ENCODE results near the gene MAP3K3. TPM values are rescaled to one million over a fixed set of nuclear protein-coding genes. Genes with fewer than 3 reads are reported as not detected.
"Not testable (repeated sequence)": the region's sequence is repeated elsewhere in the genome, so short reads cannot be mapped to it uniquely, and the experiment has no call there.

The MAP3K3 gene
- total RNA-seq, 2 donors from 2014 or later, result 38.2 to 94.7 TPM

GRCh38 chr17:63718988-63719387 is 96.8 kb downstream of the MAP3K3 start:
- TF ChIP-seq, protein P1, sequence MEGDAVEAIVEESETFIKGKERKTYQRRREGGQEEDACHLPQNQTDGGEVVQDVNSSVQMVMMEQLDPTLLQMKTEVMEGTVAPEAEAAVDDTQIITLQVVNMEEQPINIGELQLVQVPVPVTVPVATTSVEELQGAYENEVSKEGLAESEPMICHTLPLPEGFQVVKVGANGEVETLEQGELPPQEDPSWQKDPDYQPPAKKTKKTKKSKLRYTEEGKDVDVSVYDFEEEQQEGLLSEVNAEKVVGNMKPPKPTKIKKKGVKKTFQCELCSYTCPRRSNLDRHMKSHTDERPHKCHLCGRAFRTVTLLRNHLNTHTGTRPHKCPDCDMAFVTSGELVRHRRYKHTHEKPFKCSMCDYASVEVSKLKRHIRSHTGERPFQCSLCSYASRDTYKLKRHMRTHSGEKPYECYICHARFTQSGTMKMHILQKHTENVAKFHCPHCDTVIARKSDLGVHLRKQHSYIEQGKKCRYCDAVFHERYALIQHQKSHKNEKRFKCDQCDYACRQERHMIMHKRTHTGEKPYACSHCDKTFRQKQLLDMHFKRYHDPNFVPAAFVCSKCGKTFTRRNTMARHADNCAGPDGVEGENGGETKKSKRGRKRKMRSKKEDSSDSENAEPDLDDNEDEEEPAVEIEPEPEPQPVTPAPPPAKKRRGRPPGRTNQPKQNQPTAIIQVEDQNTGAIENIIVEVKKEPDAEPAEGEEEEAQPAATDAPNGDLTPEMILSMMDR (IDR thresholded peaks at IDR 0.05), result no peak

GRCh38 chr17:63720194-63720593 is 98.0 kb downstream of the MAP3K3 start:
- DNase-seq (ENCODE audit: low spot score); H3K36me3 ChIP-seq; H3K4me1 ChIP-seq; H3K27me3 ChIP-seq; H3K9me3 ChIP-seq; H3K4me3 ChIP-seq; H3K27ac ChIP-seq: not testable (repeated sequence)

More at GRCh38 chr17:63718988-63719387, 96.8 kb downstream of the MAP3K3 start:
- Histone ChIP-seq H3K27me3 (no peaks in the 10 kb centered on the region), H3K36me3 (no peaks in the 10 kb centered on the region), H3K4me1 (peaks cover 0 to 3% of the 10 kb centered on the region in 2 donors), H3K4me3 (no peak overlapping the region), H3K9me3 (no peaks in the 10 kb centered on the region), H3K27ac (no peak overlapping the region)
- DNase-seq (ENCODE audit: low spot score), result no peak

GRCh38 chr17:63722403-63722802 is 100.2 kb downstream of the MAP3K3 start:
- Histone ChIP-seq H3K9me3 (no peaks in the 10 kb centered on the region), H3K4me1 (peaks cover 0 to 3% of the 10 kb centered on the region in 2 donors), H3K4me3 (no peak overlapping the region), H3K36me3 (peaks cover 15% of the 10 kb centered on the region), H3K27ac (peak overlapping the region in 1 of 2 donors; percentile 42), H3K27me3 (no peaks in the 10 kb centered on the region)
- no peak for DNase-seq (ENCODE audit: low spot score)
- TF ChIP-seq, protein P1 (IDR thresholded peaks at IDR 0.05), result no peak

DNA sequence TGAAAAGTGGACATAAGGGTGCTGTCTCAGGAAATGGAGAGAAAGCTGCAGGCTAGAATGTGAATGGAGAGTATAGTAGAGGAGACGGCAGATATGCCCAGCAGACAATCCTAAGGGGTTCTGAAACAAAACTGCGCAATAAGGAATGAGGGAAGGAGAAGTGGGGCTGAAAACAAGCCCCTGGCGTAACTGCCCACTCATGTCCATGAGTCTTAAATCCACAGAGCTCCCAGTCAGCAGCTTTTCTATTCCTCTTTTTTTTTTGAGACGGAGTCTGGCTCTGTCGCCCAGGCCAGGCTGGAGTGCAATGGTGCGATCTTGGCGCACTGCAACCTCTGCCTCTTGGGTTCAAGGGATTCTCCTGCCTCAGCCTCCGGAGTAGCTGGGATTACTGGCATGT is 113.5 kb downstream of the MAP3K3 start:
- H3K4me3 ChIP-seq, result no peak overlapping the region
- H3K36me3 ChIP-seq, result no peaks in the 10 kb centered on the region
- no peaks in the 10 kb centered on the region for H3K9me3 ChIP-seq

DNA sequence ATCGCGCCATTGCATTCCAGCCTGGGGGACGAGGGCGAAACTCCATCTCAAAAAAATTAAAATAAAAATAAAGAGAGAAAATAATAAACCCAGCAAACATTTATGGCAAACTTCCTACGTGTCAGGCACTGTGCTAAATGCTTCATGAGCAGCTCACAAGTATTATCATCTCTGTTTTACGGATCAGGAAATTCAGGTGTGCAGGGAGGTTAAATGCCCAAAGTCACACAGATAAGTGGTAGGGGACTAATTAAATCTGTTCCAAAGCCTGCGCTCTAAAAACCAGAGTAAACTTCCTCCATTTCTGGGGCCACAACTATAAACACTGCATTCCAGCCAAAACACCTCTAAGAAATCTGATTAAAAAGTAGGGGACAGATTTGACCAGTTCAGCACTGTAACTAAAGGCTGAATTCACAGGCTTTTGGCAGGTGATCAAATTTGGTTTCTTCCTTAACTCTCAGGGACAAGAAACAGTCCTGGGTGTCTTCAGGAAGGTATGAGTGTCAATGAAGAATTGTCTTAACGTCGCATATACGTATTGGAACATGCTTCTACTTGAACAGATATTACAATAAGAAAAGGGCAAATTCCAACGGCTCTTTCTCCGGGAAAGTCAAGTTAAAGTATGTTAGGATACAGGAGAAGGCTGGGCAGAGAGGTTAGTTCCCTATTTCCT is 118.4 kb downstream of the MAP3K3 start:
- Histone ChIP-seq H3K4me1 (peaks cover 0 to 15% of the 10 kb centered on the region in 2 donors), H3K36me3 (peaks cover 4% of the 10 kb centered on the region), H3K27me3 (no peaks in the 10 kb centered on the region), H3K27ac (peak overlapping the region; percentile 90 to 94), H3K9me3 (no peaks in the 10 kb centered on the region), H3K4me3 (peak overlapping the region; percentile 84 to 94)
- DNase-seq (ENCODE audit: low spot score), result no peak
- TF ChIP-seq, protein P1 (IDR thresholded peaks at IDR 0.05), result no peak

More for the DNA sequence above, 113.5 kb downstream of the MAP3K3 start:
- Histone ChIP-seq H3K27me3 (no peaks in the 10 kb centered on the region), H3K27ac (no peak overlapping the region), H3K4me1 (peaks cover 0 to 7% of the 10 kb centered on the region in 2 donors)
- peak; percentile 34 for DNase-seq (ENCODE audit: low spot score)
- TF ChIP-seq, protein P1 (IDR thresholded peaks at IDR 0.05), result no peak

DNA sequence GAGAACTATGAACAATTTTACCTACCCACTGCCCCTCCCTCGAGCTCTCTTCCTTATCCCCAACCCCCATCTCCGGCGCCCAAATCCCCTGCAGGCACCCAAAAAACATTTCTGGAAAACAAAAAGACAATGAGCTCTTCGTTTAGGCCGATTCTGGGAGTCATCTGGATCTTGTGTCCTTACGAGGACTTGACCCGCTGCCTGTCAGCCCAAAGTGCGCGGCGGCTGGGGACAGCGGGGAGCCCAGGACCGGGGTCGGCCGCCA is 118.9 kb downstream of the MAP3K3 start:
- peak; percentile 59 for DNase-seq (ENCODE audit: low spot score)
- no peaks in the 10 kb centered on the region for H3K9me3 ChIP-seq
- TF ChIP-seq, protein P1 (IDR thresholded peaks at IDR 0.05), result no peak

More for the DNA sequence above, 118.9 kb downstream of the MAP3K3 start:
- H3K4me3 ChIP-seq, result peak overlapping the region; percentile 84 to 94
- H3K27ac ChIP-seq, result peak overlapping the region; percentile 90 to 94
- H3K4me1 ChIP-seq, result peaks cover 0 to 15% of the 10 kb centered on the region in 2 donors
- H3K27me3 ChIP-seq, result no peaks in the 10 kb centered on the region
- H3K36me3 ChIP-seq, result peaks cover 8% of the 10 kb centered on the region

Measured in right atrium auricular region (tissue), 2 donors.